SK-N-SH (cell line): Measurements from ENCODE around the gene TOR2A. TPM values are rescaled to one million over a fixed set of nuclear protein-coding genes. Genes with fewer than 3 reads are reported as not detected.

ENCODE experiments used
- CTCF ChIA-PET: fragments of 300-600, 350-600 bp; formaldehyde crosslinking; extraction: SDS; loops from one replicate; lab custom pipeline; 2021; lab: Yijun Ruan, JAX
- POLR2A ChIA-PET: fragments of 350-600 bp; sonication (Branson Sonifier 250); formaldehyde crosslinking; extraction: SDS; loops from one replicate; lab custom pipeline; 2020; ENCODE audit warnings: antibody characterized with exemption, inconsistent platforms; lab: Yijun Ruan, JAX
- DNase-seq: peaks from one replicate; pipeline ENCODE4 v3.0.0; 2012
- H2AFZ ChIP-seq: fragments of 200-600 bp; sonication (generic); 2 replicates; pipeline ENCODE4 v1.8.1; 2016; ENCODE audit warnings: antibody characterized with exemption, mild to moderate bottlenecking, low read depth
- H3F3A ChIP-seq: fragments of 200-600 bp; sonication (generic); replicated peaks from 2 replicates; pipeline ENCODE3; 2016; ENCODE audit warnings: antibody characterized with exemption, mild to moderate bottlenecking; ENCODE audit not compliant: insufficient read depth
- H3K27ac ChIP-seq, 2 experiments: fragments of 200-500 bp in 1 of 2; fragments of 200-600 bp in 1 of 2; sonication (Bioruptor generic) in 1 of 2; sonication (generic), shearing (Covaris generic) in 1 of 2; 2 replicates each; pipeline versions ENCODE4 v1.5.1 to v1.6.1; 2014 to 2016; ENCODE audit warnings: low read depth in 2 of 2, inconsistent platforms in 1 of 2, low read length in 1 of 2, mild to moderate bottlenecking in 1 of 2, mixed read lengths in 1 of 2
- H3K27me3 ChIP-seq: fragments of 200-600 bp; sonication (generic), shearing (Covaris generic); 2 replicates; pipeline ENCODE4 v1.6.1; 2016; ENCODE audit warnings: mixed run types; ENCODE audit not compliant: insufficient read depth
- H3K36me3 ChIP-seq, 2 experiments: fragments of 200-500 bp in 1 of 2; fragments of 200-600 bp in 1 of 2; sonication (Bioruptor generic) in 1 of 2; sonication (generic) in 1 of 2; replicated peaks in 1 of 2; 2 replicates each; pipeline versions ENCODE3 to v1.5.1; 2014 to 2016; ENCODE audit warnings: low read length in 1 of 2, mild to moderate bottlenecking in 1 of 2; ENCODE audit not compliant: insufficient read depth in 2 of 2, control insufficient read depth in 1 of 2
- H3K4me1 ChIP-seq, 2 experiments: fragments of 200-500 bp in 1 of 2; fragments of 200-600 bp in 1 of 2; sonication (Bioruptor generic) in 1 of 2; sonication (generic), shearing (Covaris generic) in 1 of 2; 2 replicates each; pipeline versions ENCODE4 v1.5.1 to v1.6.1; 2014 to 2016; ENCODE audit warnings: low read depth in 1 of 2, low read length in 1 of 2, mixed run types in 1 of 2; ENCODE audit not compliant: insufficient read depth in 2 of 2, control insufficient read depth in 1 of 2
- H3K4me2 ChIP-seq: fragments of 200-600 bp; sonication (generic), shearing (Covaris generic); 2 replicates; pipeline ENCODE4 v1.6.1; 2017; ENCODE audit warnings: mixed run types
- H3K4me3 ChIP-seq, 2 experiments: fragments of 200-500 bp in 1 of 2; fragments of 200-600 bp in 1 of 2; sonication (Bioruptor generic) in 1 of 2; sonication (generic), shearing (Covaris generic) in 1 of 2; 2 replicates each; pipeline versions ENCODE4 v1.5.1 to v1.8.1; 2014 to 2016; ENCODE audit warnings: low read depth in 2 of 2, inconsistent platforms in 1 of 2, low read length in 1 of 2, mild to moderate bottlenecking in 1 of 2, mixed read lengths in 1 of 2, moderate library complexity in 1 of 2
- H3K79me2 ChIP-seq: fragments of 200-600 bp; sonication (generic); 2 replicates; pipeline ENCODE4 v1.8.1; 2017; ENCODE audit warnings: mild to moderate bottlenecking; ENCODE audit not compliant: insufficient read depth
- H3K9ac ChIP-seq: fragments of 200-600 bp; sonication (generic); 2 replicates; pipeline ENCODE4 v1.6.1; 2017; ENCODE audit warnings: mixed run types
- H3K9me2 ChIP-seq: fragments of 200-600 bp; sonication (generic); 2 replicates; pipeline ENCODE4 v1.6.1; 2017; ENCODE audit warnings: mixed run types
- H3K9me3 ChIP-seq: fragments of 200-600 bp; sonication (generic); 2 replicates; pipeline ENCODE4 v1.6.1; 2017; ENCODE audit warnings: mixed run types, mild to moderate bottlenecking, moderate library complexity
- H4K20me1 ChIP-seq: fragments of 200-600 bp; sonication (generic); 2 replicates; pipeline ENCODE4 v1.6.1; 2017; ENCODE audit warnings: mild to moderate bottlenecking, mixed run types; ENCODE audit not compliant: insufficient read depth
- CHD2 ChIP-seq: fragments of 150-350 bp; IDR thresholded peaks from 2 replicates; pipeline ENCODE4 v1.6.1; 2018; ENCODE audit warnings: low read length; ENCODE audit not compliant: partially characterized antibody
- CTCF ChIP-seq: fragments of 200-600 bp; sonication (generic); IDR thresholded peaks from 2 replicates; pipeline ENCODE4 v1.6.1; 2017; ENCODE audit warnings: antibody characterized with exemption, mild to moderate bottlenecking, moderate library complexity
- FOSL2 ChIP-seq: IDR thresholded peaks from 2 replicates; pipeline ENCODE4 v1.4.0; 2012; ENCODE audit warnings: low read depth, mild to moderate bottlenecking, moderate library complexity, borderline replicate concordance
- MEF2A ChIP-seq: IDR thresholded peaks from 2 replicates; pipeline ENCODE4 v1.4.0; 2012; ENCODE audit warnings: low read depth, borderline replicate concordance
- MXI1 ChIP-seq: IDR thresholded peaks from 2 replicates; pipeline ENCODE4 v1.6.1; 2012; ENCODE audit warnings: mild to moderate bottlenecking, low read depth, low read length, improper control_type of control experiment
- NRF1 ChIP-seq: IDR thresholded peaks from 2 replicates; pipeline ENCODE4 v1.6.1; 2012; ENCODE audit warnings: low read depth, mild to moderate bottlenecking, low read length
- RFX5 ChIP-seq: IDR thresholded peaks from 2 replicates; pipeline ENCODE4 v1.6.1; 2012; ENCODE audit warnings: mild to moderate bottlenecking, improper control_type of control experiment, low read length
- RXRA ChIP-seq: IDR thresholded peaks from 2 replicates; pipeline ENCODE4 v1.4.0; 2012; ENCODE audit warnings: low read depth, mild to moderate bottlenecking, borderline replicate concordance
- SIN3A ChIP-seq: IDR thresholded peaks from 2 replicates; pipeline ENCODE4 v1.6.1; 2012; ENCODE audit warnings: low read depth, mild to moderate bottlenecking, low read length, moderate library complexity, borderline replicate concordance
- SMC3 ChIP-seq: IDR thresholded peaks from 2 replicates; pipeline ENCODE4 v1.6.1; 2012; ENCODE audit warnings: low read depth, low read length, improper control_type of control experiment
- USF1 ChIP-seq: IDR thresholded peaks from 2 replicates; pipeline ENCODE4 v1.4.0; 2012; ENCODE audit warnings: low read depth, borderline replicate concordance
- USF2 ChIP-seq: fragments of 150-350 bp; IDR thresholded peaks from 2 replicates; pipeline ENCODE4 v1.6.1; 2017; ENCODE audit warnings: antibody characterized with exemption, low read length, low read depth, borderline replicate concordance
- ZBTB33 ChIP-seq: IDR thresholded peaks from 2 replicates; pipeline ENCODE4 v1.4.0; 2012; ENCODE audit warnings: low read depth, borderline replicate concordance
- WGBS: methylation state at CpG from one replicate; pipeline ENCODE4 v1.1.6; 2017; ENCODE audit warnings: low lambda C conversion rate; 5-methylcytosine and 5-hydroxymethylcytosine counted together
- polyA plus RNA-seq, 3 experiments: library from polyadenylated mRNA; depleted of rRNA; stranded (reverse); fragments of >200 nt; gene quantifications; 2 replicates each; pipeline ENCODE4 v1.2.3, GENCODE V29; 2012
- TF ChIP-seq, protein P1 (sequence below): IDR thresholded peaks from 2 replicates; pipeline ENCODE4; 2012
- TF ChIP-seq, protein P2 (sequence below): fragments of 150-350 bp; IDR thresholded peaks from 2 replicates; pipeline ENCODE4 v1.6.1; 2016; ENCODE audit warnings: mild to moderate bottlenecking, low read depth, low read length

Gene TOR2A
- polyA plus RNA-seq, 1 of the 3 experiments (the other 2 are of a cell fraction): 17.2 TPM

- TF ChIP-seq SMC3: no peak
- TF ChIP-seq MXI1: no peak
- no peak for TF ChIP-seq ZBTB33
- no peak for TF ChIP-seq FOSL2
- TF ChIP-seq USF1: no peak
- no peak for TF ChIP-seq SIN3A
- no peak for TF ChIP-seq CTCF
- TF ChIP-seq, all 33 proteins: peak for 0
- Histone ChIP-seq H2AFZ (no peak overlapping the region), H3K27me3 (no peaks in the 10 kb centered on the region), H3K9me3 (no peaks in the 10 kb centered on the region), H3K4me3 (no peak overlapping the region), H3K4me1 (peaks cover 5 to 11% of the 10 kb centered on the region in 2 experiments; a peak in 1 of 4 replicates), H3K9me2 (no peaks in the 10 kb centered on the region), H3K79me2 (no peaks in the 10 kb centered on the region), H3K9ac (no peak overlapping the region), H3K27ac (no peak overlapping the region), H3K36me3 (peaks cover 0 to 3% of the 10 kb centered on the region in 2 experiments), H3K4me2 (no peak overlapping the region; the same call in 1 of the 2 replicates), H4K20me1 (no peaks in the 10 kb centered on the region), H3F3A (peaks cover 2% of the 10 kb centered on the region)
- WGBS: 96% methylated on average over 2 of the region's 2 CpGs
- POLR2A ChIA-PET: interaction anchor here (1.3 kb wide), 1 partner anchor 69 kb away, joined by 6 read pairs; no protein-coding TSS in a partner anchor
- DNase-seq: no peak
- CTCF ChIA-PET: interaction anchor here (0.7 to 10.7 kb wide), 24 partner anchors 7 to 244 kb away, joined by 3 to 226 read pairs (median 12); partner anchors contain the start of genes CDK9, ST6GALNAC4 and STXBP1
Measured at GRCh38 chr9:127733614-127734013, 1.5 kb downstream of the TOR2A start.

- Histone ChIP-seq H3K36me3 (peaks cover 0 to 3% of the 10 kb centered on the region in 2 experiments), H4K20me1 (no peaks in the 10 kb centered on the region), H3K4me3 (no peak overlapping the region), H3K4me2 (no peak overlapping the region), H3K27me3 (no peaks in the 10 kb centered on the region), H3K27ac (no peak overlapping the region), H3K9ac (no peak overlapping the region), H3K9me3 (no peaks in the 10 kb centered on the region), H3F3A (peaks cover 2% of the 10 kb centered on the region), H3K9me2 (no peaks in the 10 kb centered on the region), H3K4me1 (peaks cover 5 to 11% of the 10 kb centered on the region in 2 experiments; a peak in 1 of 4 replicates), H2AFZ (no peak overlapping the region), H3K79me2 (no peaks in the 10 kb centered on the region)
- ChIA-PET CTCF (interaction anchor here (0.6 to 10.7 kb wide), 4 partner anchors 53 to 144 kb away, joined by 3 to 226 read pairs (median 19); partner anchors contain the start of gene CDK9), POLR2A (no interaction called here)
- no peak for DNase-seq
- WGBS: 97% methylated on average over 21 of the region's 21 CpGs
- TF ChIP-seq CTCF (no peak), NRF1 (no peak), RXRA (no peak), CHD2 (no peak), MXI1 (no peak), RFX5 (no peak), MEF2A (no peak), SIN3A (no peak), USF2 (no peak)
- TF ChIP-seq, protein P1, sequence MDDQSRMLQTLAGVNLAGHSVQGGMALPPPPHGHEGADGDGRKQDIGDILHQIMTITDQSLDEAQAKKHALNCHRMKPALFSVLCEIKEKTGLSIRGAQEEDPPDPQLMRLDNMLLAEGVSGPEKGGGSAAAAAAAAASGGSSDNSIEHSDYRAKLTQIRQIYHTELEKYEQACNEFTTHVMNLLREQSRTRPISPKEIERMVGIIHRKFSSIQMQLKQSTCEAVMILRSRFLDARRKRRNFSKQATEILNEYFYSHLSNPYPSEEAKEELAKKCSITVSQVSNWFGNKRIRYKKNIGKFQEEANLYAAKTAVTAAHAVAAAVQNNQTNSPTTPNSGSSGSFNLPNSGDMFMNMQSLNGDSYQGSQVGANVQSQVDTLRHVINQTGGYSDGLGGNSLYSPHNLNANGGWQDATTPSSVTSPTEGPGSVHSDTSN: no peak
- TF ChIP-seq, protein P2, sequence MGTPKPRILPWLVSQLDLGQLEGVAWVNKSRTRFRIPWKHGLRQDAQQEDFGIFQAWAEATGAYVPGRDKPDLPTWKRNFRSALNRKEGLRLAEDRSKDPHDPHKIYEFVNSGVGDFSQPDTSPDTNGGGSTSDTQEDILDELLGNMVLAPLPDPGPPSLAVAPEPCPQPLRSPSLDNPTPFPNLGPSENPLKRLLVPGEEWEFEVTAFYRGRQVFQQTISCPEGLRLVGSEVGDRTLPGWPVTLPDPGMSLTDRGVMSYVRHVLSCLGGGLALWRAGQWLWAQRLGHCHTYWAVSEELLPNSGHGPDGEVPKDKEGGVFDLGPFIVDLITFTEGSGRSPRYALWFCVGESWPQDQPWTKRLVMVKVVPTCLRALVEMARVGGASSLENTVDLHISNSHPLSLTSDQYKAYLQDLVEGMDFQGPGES: no peak
Measured at GRCh38 chr9:127732444-127732843, 2.6 kb downstream of the TOR2A start.
